Lung (tissue), 12 donors: ENCODE results near the gene TNFSF13B. TPM values are rescaled to one million over a fixed set of nuclear protein-coding genes. Genes with fewer than 3 reads are reported as not detected.

ENCODE experiments used
- ATAC-seq: fragments of 200-7000 bp; cut with Tn5 transposase; one replicate; pipeline ENCODE4 v1.9.1; 2020; ENCODE audit warnings: moderate number of reproducible peaks; ENCODE audit not compliant: insufficient read depth, low FRiP score
- DNase-seq, 3 donors: peaks; one replicate each; pipeline ENCODE4 v3.0.0-alpha.2; 2013 to 2017
- H3K27ac ChIP-seq, 2 donors: one replicate each; pipeline ENCODE4 v1.5.1; 2013; ENCODE audit warnings: mild to moderate bottlenecking in 2 of 2, moderate library complexity in 2 of 2, control low read depth in 1 of 2, inconsistent platforms in 1 of 2, low read depth in 1 of 2, low read length in 1 of 2
- H3K27me3 ChIP-seq, 3 donors: one replicate each; pipeline ENCODE4 v1.5.1; 2013; ENCODE audit warnings: low read length in 2 of 3; ENCODE audit not compliant: control insufficient read depth in 3 of 3, insufficient read depth in 3 of 3
- H3K36me3 ChIP-seq, 4 donors: one replicate each; pipeline ENCODE4 v1.5.1; 2013; ENCODE audit warnings: low read length in 4 of 4, mild to moderate bottlenecking in 1 of 4, moderate library complexity in 1 of 4; ENCODE audit not compliant: control insufficient read depth in 4 of 4, insufficient read depth in 4 of 4
- H3K4me1 ChIP-seq, 5 donors: one replicate each; pipeline ENCODE4 v1.5.1; 2013; ENCODE audit warnings: low read length in 5 of 5, mild to moderate bottlenecking in 2 of 5, moderate library complexity in 1 of 5; ENCODE audit not compliant: control insufficient read depth in 5 of 5, insufficient read depth in 5 of 5
- H3K4me3 ChIP-seq: one replicate; pipeline ENCODE4 v1.5.1; 2013; ENCODE audit warnings: mild to moderate bottlenecking, control low read depth, moderate library complexity
- H3K9ac ChIP-seq, 2 donors: one replicate each; pipeline ENCODE4 v1.5.1; 2013; ENCODE audit warnings: low read length in 2 of 2, control low read depth in 1 of 2; ENCODE audit not compliant: insufficient read depth in 1 of 2
- H3K9me3 ChIP-seq, 4 donors: one replicate each; pipeline ENCODE4 v1.5.1; 2013; ENCODE audit warnings: low read length in 3 of 4, mild to moderate bottlenecking in 1 of 4, moderate library complexity in 1 of 4; ENCODE audit not compliant: control insufficient read depth in 4 of 4, insufficient read depth in 3 of 4
- CTCF ChIP-seq: IDR thresholded peaks from 2 replicates; pipeline ENCODE4 v1.5.1; 2012; ENCODE audit warnings: mild to moderate bottlenecking; ENCODE audit errors: control extremely low read depth, extremely low read depth
- WGBS, 2 donors: extraction: QIAGEN DNeasy Blood & Tissue Kit; methylation state at CpG; one replicate each; pipeline ENCODE4 v1.1.7; 2013; 5-methylcytosine and 5-hydroxymethylcytosine counted together
- polyA plus RNA-seq, 2 donors: library from polyadenylated mRNA; stranded (reverse); fragments of 200-250 nt; gene quantifications; one replicate each; pipeline ENCODE4 v1.2.1, GENCODE V29; 2013
- total RNA-seq, 2 donors: library from RNA; depleted of rRNA in 1 of 2; stranded (reverse); fragments of >200 nt in 1 of 2; gene quantifications; one replicate each; pipeline ENCODE4 v1.2.1, GENCODE V29; 2014 to 2021
- donor health status: control.
- donor health status: control.
- donor health status: Bipolar disorder and iron deficiency.
- donor health status: healthy.
- donor health status: DM: yes; HTN: yes; CAD: no.

The TNFSF13B gene
- total and polyA plus RNA-seq, 4 donors: 6.0 to 32.9 (median 24.9) TPM

- no peak for ATAC-seq
- H3K9me3 ChIP-seq: no peaks in the 10 kb centered on the region
- no peak overlapping the region for H3K4me3 ChIP-seq
- H3K9ac ChIP-seq: peak overlapping the region in 1 of 2 donors; percentile 16
- H3K27ac ChIP-seq: peak overlapping the region in 1 of 2 donors; percentile 75
- 28 to 49% methylated on average over 3 of the region's 3 CpGs for WGBS, 2 donors
- H3K4me1 ChIP-seq: peaks cover 0 to 30% (median 14%) of the 10 kb centered on the region in 5 donors
- peak in 1 of 3 donors; percentile 15 for DNase-seq
- H3K27me3 ChIP-seq: no peaks in the 10 kb centered on the region
- H3K36me3 ChIP-seq: no peaks in the 10 kb centered on the region
- TF ChIP-seq CTCF: no peak
Measured at GRCh38 chr13:108270442-108270841, 924 bp downstream of the TNFSF13B start.

- TF ChIP-seq CTCF: no peak
- Histone ChIP-seq H3K36me3 (no peaks in the 10 kb centered on the region), H3K9me3 (no peaks in the 10 kb centered on the region), H3K9ac (no peak overlapping the region), H3K4me1 (peaks cover 3 to 34% (median 14%) of the 10 kb centered on the region in 5 donors), H3K27ac (no peak overlapping the region), H3K27me3 (no peaks in the 10 kb centered on the region), H3K4me3 (no peak overlapping the region)
- DNase-seq: no peak
- no peak for ATAC-seq
Measured at GRCh38 chr13:108272333-108272732, 2.8 kb downstream of the TNFSF13B start.

- no peak for DNase-seq
Measured at GRCh38 chr13:108273429-108274118, 4.1 kb downstream of the TNFSF13B start.

More at GRCh38 chr13:108273429-108274118, 4.1 kb downstream of the TNFSF13B start:
- no peak for ATAC-seq
- H3K9me3 ChIP-seq: no peaks in the 10 kb centered on the region
- peaks cover 3 to 32% (median 14%) of the 10 kb centered on the region in 5 donors for H3K4me1 ChIP-seq
- TF ChIP-seq CTCF: no peak
- no peaks in the 10 kb centered on the region for H3K27me3 ChIP-seq
- no peaks in the 10 kb centered on the region for H3K36me3 ChIP-seq
- WGBS, 2 donors: 69 to 86% methylated on average over 5 of the region's 5 CpGs
- H3K4me3 ChIP-seq: no peak overlapping the region
- H3K27ac ChIP-seq: no peak overlapping the region
- H3K9ac ChIP-seq: no peak overlapping the region
